GM23338 (cell line): ENCODE results near the gene CFAP299. TPM values are rescaled to one million over a fixed set of nuclear protein-coding genes. Genes with fewer than 3 reads are reported as not detected.
A peak's percentile ranks its signal among the peaks of the same experiment; 100 is the strongest.

Experiments used
- ATAC-seq: fragments of 200-7000 bp; cut with Tn5 transposase; 3 replicates; pipeline ENCODE4 v1.9.1; 2020
- DNase-seq: peaks from one replicate; pipeline ENCODE4 v3.0.0-alpha.2; 2015; ENCODE audit warnings: low spot score
- H2AFZ ChIP-seq: fragments of 200-600 bp; sonication (generic); 2 replicates; pipeline ENCODE4 v1.8.0; 2016; ENCODE audit warnings: antibody characterized with exemption, mild to moderate bottlenecking, moderate library complexity
- H3F3A ChIP-seq: fragments of 200-600 bp; sonication (generic); replicated peaks from 2 replicates; pipeline ENCODE4 v1.8.0; 2017; ENCODE audit warnings: antibody characterized with exemption, mixed run types, low read depth
- H3K27ac ChIP-seq: fragments of 200-600 bp; sonication (generic); 2 replicates; pipeline ENCODE4 v1.6.1; 2016; ENCODE audit warnings: low read depth
- H3K27me3 ChIP-seq: fragments of 200-600 bp; sonication (generic); 2 replicates; pipeline ENCODE4 v1.8.0; 2016; ENCODE audit warnings: mild to moderate bottlenecking, mixed run types, moderate library complexity; ENCODE audit not compliant: insufficient read depth
- H3K36me3 ChIP-seq: fragments of 200-600 bp; sonication (generic); 2 replicates; pipeline ENCODE4 v1.8.0; 2016; ENCODE audit warnings: mild to moderate bottlenecking; ENCODE audit not compliant: insufficient read depth
- H3K4me1 ChIP-seq: fragments of 200-600 bp; sonication (generic); 2 replicates; pipeline ENCODE4 v1.8.0; 2016; ENCODE audit warnings: mild to moderate bottlenecking, moderate library complexity; ENCODE audit not compliant: insufficient read depth
- H3K4me2 ChIP-seq: fragments of 200-600 bp; sonication (generic); 2 replicates; pipeline ENCODE4 v1.7.1; 2017; ENCODE audit warnings: mixed run types
- H3K4me3 ChIP-seq: fragments of 200-600 bp; sonication (generic); 2 replicates; pipeline ENCODE4 v1.6.1; 2016; ENCODE audit warnings: mixed run types
- H3K79me2 ChIP-seq: fragments of 200-600 bp; sonication (generic); replicated peaks from 2 replicates; pipeline ENCODE4 v1.8.0; 2017; ENCODE audit warnings: mild to moderate bottlenecking; ENCODE audit not compliant: insufficient read depth
- H3K9me2 ChIP-seq: fragments of 200-600 bp; sonication (generic); 2 replicates; pipeline ENCODE4 v1.8.0; 2017; ENCODE audit not compliant: insufficient read depth
- H4K20me1 ChIP-seq: fragments of 200-600 bp; sonication (generic); replicated peaks from 2 replicates; pipeline ENCODE4 v1.8.0; 2017; ENCODE audit warnings: mild to moderate bottlenecking; ENCODE audit not compliant: insufficient read depth
- H3K27ac Mint-ChIP-seq: 2 replicates; pipeline ENCODE4 v1.8.0; 2020; ENCODE audit warnings: inconsistent platforms, mild to moderate bottlenecking, moderate library complexity, mixed read lengths
- H3K27me3 Mint-ChIP-seq: 3 replicates; pipeline ENCODE4 v1.8.0; 2022; ENCODE audit warnings: low read depth, mild to moderate bottlenecking, moderate library complexity, mixed read lengths, inconsistent platforms; ENCODE audit not compliant: insufficient read depth, poor library complexity
- H3K36me3 Mint-ChIP-seq: 3 replicates; pipeline ENCODE4 v1.8.0; 2021; ENCODE audit warnings: low read depth, mild to moderate bottlenecking, inconsistent platforms, moderate library complexity, mixed read lengths
- H3K4me1 Mint-ChIP-seq: 3 replicates; pipeline ENCODE4 v1.8.0; 2020; ENCODE audit warnings: mild to moderate bottlenecking, inconsistent platforms, mixed read lengths
- H3K4me3 Mint-ChIP-seq: 3 replicates; pipeline ENCODE4 v1.8.0; 2021; ENCODE audit warnings: moderate library complexity, mild to moderate bottlenecking, inconsistent platforms, mixed read lengths
- H3K9me3 Mint-ChIP-seq: 3 replicates; pipeline ENCODE4 v1.8.0; 2020; ENCODE audit warnings: moderate library complexity, mild to moderate bottlenecking, inconsistent platforms, mixed read lengths
- CREB1 ChIP-seq: fragments of 250-450 bp; sonication (Bioruptor Pico); IDR thresholded peaks from 2 replicates; pipeline ENCODE4 v1.5.0; 2020; ENCODE audit warnings: low read depth, mild to moderate bottlenecking, moderate library complexity
- EZH2phosphoT487 ChIP-seq: fragments of 200-600 bp; sonication (generic); IDR thresholded peaks from one replicate; pipeline ENCODE4 v1.8.1; 2018; ENCODE audit warnings: antibody characterized with exemption; ENCODE audit not compliant: unreplicated experiment
- NANOG ChIP-seq: IDR thresholded peaks from 2 replicates; pipeline ENCODE4 v1.6.1; 2016; ENCODE audit warnings: antibody characterized with exemption, borderline replicate concordance
- POLR2AphosphoS5 ChIP-seq: IDR thresholded peaks from 2 replicates; pipeline ENCODE4 v1.6.1; 2016; ENCODE audit warnings: antibody characterized with exemption, low read depth
- ZNF114 ChIP-seq: fragments of 250-450 bp; sonication (Bioruptor Pico); IDR thresholded peaks from 2 replicates; pipeline ENCODE4 v1.5.0; 2020; ENCODE audit warnings: mild to moderate bottlenecking, moderate library complexity
- ZNF331 ChIP-seq: fragments of 250-450 bp; sonication (Bioruptor Pico); IDR thresholded peaks from 2 replicates; pipeline ENCODE4 v1.5.0; 2020; ENCODE audit warnings: low read depth, mild to moderate bottlenecking, moderate library complexity
- ZNF462 ChIP-seq: fragments of 250-450 bp; sonication (Bioruptor Pico); IDR thresholded peaks from 2 replicates; pipeline ENCODE4 v1.5.0; 2020; ENCODE audit warnings: mild to moderate bottlenecking, moderate library complexity
- polyA plus RNA-seq: library from polyadenylated mRNA; unstranded; fragments of >200 nt; fragmentation: Nextera tagmentation; extraction: Ambion mirVana; gene quantifications from 2 replicates; pipeline ENCODE4 v1.2.1, GENCODE V29; 2016
- total RNA-seq: library from RNA; depleted of rRNA; stranded (reverse); fragments of >200 nt; shearing (Covaris generic); gene quantifications from 2 replicates; pipeline ENCODE4 v1.2.3, GENCODE V29; 2014
- TF ChIP-seq, protein P1 (sequence below), 2 experiments: fragments of 200-600 bp in 1 of 2; sonication (generic) in 1 of 2; conservative IDR thresholded peaks; 2 replicates each; pipeline versions ENCODE4 v1.5.1 to v1.6.1; 2016 to 2017; ENCODE audit warnings: antibody characterized with exemption in 2 of 2, low read depth in 2 of 2, mild to moderate bottlenecking in 2 of 2, moderate library complexity in 1 of 2
- TF ChIP-seq, protein P2 (sequence below): IDR thresholded peaks from one replicate; pipeline ENCODE4 v1.6.1; 2018; ENCODE audit warnings: antibody characterized with exemption; ENCODE audit not compliant: unreplicated experiment
- TF ChIP-seq, protein P3 (sequence below): IDR thresholded peaks from 2 replicates; pipeline ENCODE4 v1.6.1; 2016; ENCODE audit warnings: antibody characterized with exemption

CFAP299 gene
- total and polyA plus RNA-seq, 2 experiments from 2014 or later: not detected

GRCh38 chr4:80409809-80410208, 74.3 kb downstream of the CFAP299 start:
- ATAC-seq (no peak), DNase-seq (no peak)
- no peak overlapping the region for H3K4me3 Mint-ChIP-seq
- H3F3A ChIP-seq: no peaks in the 10 kb centered on the region
- no peaks in the 10 kb centered on the region for H3K36me3 Mint-ChIP-seq
- H3K4me1 ChIP-seq: peaks cover 4% of the 10 kb centered on the region; the same call in 1 of the 2 replicates
- H3K27ac Mint-ChIP-seq: no peak overlapping the region
- peak overlapping the region; percentile 15; the same call in 1 of the 2 replicates for H2AFZ ChIP-seq
- H3K4me2 ChIP-seq: no peak overlapping the region
- no peaks in the 10 kb centered on the region; the same call in 1 of the 2 replicates for H3K9me2 ChIP-seq
- no peaks in the 10 kb centered on the region for H4K20me1 ChIP-seq
- TF ChIP-seq EZH2phosphoT487 (no peak), ZNF331 (CRISPR knock-in tag) (no peak)
- H3K36me3 ChIP-seq: no peaks in the 10 kb centered on the region
- no peaks in the 10 kb centered on the region for H3K79me2 ChIP-seq
- no peaks in the 10 kb centered on the region for H3K27me3 Mint-ChIP-seq
- no peaks in the 10 kb centered on the region for H3K4me1 Mint-ChIP-seq
- H3K27ac ChIP-seq: no peak overlapping the region
- H3K4me3 ChIP-seq: no peak overlapping the region
- no peaks in the 10 kb centered on the region for H3K9me3 Mint-ChIP-seq
- H3K27me3 ChIP-seq: no peaks in the 10 kb centered on the region

- peaks cover 8% of the 10 kb centered on the region for H3K9me2 ChIP-seq
- Mint-ChIP-seq H3K4me1 (no peaks in the 10 kb centered on the region), H3K36me3 (no peaks in the 10 kb centered on the region), H3K27me3 (no peaks in the 10 kb centered on the region), H3K4me3 (no peak overlapping the region), H3K27ac (no peak overlapping the region), H3K9me3 (no peaks in the 10 kb centered on the region)
- no peak overlapping the region for H3K4me2 ChIP-seq
- H3K4me1 ChIP-seq: peaks cover 4% of the 10 kb centered on the region; the same call in 1 of the 2 replicates
- no peak for ATAC-seq
- no peaks in the 10 kb centered on the region for H3F3A ChIP-seq
- no peak for DNase-seq
- no peaks in the 10 kb centered on the region for H4K20me1 ChIP-seq
- H3K4me3 ChIP-seq: no peak overlapping the region
- no peak overlapping the region for H2AFZ ChIP-seq
- no peaks in the 10 kb centered on the region for H3K27me3 ChIP-seq
- no peaks in the 10 kb centered on the region for H3K79me2 ChIP-seq
- H3K36me3 ChIP-seq: no peaks in the 10 kb centered on the region
- H3K27ac ChIP-seq: no peak overlapping the region
- TF ChIP-seq ZNF462 (CRISPR knock-in tag): no peak
- TF ChIP-seq, protein P1, sequence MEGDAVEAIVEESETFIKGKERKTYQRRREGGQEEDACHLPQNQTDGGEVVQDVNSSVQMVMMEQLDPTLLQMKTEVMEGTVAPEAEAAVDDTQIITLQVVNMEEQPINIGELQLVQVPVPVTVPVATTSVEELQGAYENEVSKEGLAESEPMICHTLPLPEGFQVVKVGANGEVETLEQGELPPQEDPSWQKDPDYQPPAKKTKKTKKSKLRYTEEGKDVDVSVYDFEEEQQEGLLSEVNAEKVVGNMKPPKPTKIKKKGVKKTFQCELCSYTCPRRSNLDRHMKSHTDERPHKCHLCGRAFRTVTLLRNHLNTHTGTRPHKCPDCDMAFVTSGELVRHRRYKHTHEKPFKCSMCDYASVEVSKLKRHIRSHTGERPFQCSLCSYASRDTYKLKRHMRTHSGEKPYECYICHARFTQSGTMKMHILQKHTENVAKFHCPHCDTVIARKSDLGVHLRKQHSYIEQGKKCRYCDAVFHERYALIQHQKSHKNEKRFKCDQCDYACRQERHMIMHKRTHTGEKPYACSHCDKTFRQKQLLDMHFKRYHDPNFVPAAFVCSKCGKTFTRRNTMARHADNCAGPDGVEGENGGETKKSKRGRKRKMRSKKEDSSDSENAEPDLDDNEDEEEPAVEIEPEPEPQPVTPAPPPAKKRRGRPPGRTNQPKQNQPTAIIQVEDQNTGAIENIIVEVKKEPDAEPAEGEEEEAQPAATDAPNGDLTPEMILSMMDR (conservative IDR thresholded peaks at IDR 0.05; ENCODE audit: low read depth in 2 of 2): no peak
- TF ChIP-seq CREB1: no peak
- no peak for TF ChIP-seq EZH2phosphoT487
- TF ChIP-seq, protein P2, sequence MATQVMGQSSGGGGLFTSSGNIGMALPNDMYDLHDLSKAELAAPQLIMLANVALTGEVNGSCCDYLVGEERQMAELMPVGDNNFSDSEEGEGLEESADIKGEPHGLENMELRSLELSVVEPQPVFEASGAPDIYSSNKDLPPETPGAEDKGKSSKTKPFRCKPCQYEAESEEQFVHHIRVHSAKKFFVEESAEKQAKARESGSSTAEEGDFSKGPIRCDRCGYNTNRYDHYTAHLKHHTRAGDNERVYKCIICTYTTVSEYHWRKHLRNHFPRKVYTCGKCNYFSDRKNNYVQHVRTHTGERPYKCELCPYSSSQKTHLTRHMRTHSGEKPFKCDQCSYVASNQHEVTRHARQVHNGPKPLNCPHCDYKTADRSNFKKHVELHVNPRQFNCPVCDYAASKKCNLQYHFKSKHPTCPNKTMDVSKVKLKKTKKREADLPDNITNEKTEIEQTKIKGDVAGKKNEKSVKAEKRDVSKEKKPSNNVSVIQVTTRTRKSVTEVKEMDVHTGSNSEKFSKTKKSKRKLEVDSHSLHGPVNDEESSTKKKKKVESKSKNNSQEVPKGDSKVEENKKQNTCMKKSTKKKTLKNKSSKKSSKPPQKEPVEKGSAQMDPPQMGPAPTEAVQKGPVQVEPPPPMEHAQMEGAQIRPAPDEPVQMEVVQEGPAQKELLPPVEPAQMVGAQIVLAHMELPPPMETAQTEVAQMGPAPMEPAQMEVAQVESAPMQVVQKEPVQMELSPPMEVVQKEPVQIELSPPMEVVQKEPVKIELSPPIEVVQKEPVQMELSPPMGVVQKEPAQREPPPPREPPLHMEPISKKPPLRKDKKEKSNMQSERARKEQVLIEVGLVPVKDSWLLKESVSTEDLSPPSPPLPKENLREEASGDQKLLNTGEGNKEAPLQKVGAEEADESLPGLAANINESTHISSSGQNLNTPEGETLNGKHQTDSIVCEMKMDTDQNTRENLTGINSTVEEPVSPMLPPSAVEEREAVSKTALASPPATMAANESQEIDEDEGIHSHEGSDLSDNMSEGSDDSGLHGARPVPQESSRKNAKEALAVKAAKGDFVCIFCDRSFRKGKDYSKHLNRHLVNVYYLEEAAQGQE: no peak
- TF ChIP-seq, protein P3, sequence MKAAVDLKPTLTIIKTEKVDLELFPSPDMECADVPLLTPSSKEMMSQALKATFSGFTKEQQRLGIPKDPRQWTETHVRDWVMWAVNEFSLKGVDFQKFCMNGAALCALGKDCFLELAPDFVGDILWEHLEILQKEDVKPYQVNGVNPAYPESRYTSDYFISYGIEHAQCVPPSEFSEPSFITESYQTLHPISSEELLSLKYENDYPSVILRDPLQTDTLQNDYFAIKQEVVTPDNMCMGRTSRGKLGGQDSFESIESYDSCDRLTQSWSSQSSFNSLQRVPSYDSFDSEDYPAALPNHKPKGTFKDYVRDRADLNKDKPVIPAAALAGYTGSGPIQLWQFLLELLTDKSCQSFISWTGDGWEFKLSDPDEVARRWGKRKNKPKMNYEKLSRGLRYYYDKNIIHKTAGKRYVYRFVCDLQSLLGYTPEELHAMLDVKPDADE: no peak
- no peak for TF ChIP-seq ZNF114 (CRISPR knock-in tag)
- no peak for TF ChIP-seq POLR2AphosphoS5
- TF ChIP-seq NANOG: no peak
Observed at GRCh38 chr4:80412322-80412721, 76.8 kb downstream of the CFAP299 start.
